ENCODE results near the gene KANK4. TPM values are rescaled to one million over a fixed set of nuclear protein-coding genes. Genes with fewer than 3 reads are reported as not detected.

Gene KANK4
- polyA plus RNA-seq, 1 experiment: not detected

- H3K9me3 ChIP-seq (ENCODE audit: control insufficient read depth, insufficient read depth, low read length): peaks cover 8% of the 10 kb centered on the region
- H3K27me3 ChIP-seq (ENCODE audit: control insufficient read depth, insufficient read depth, low read length): no peaks in the 10 kb centered on the region
- no peak for TF ChIP-seq CTCF (IDR thresholded peaks at IDR 0.05; ENCODE audit: low read depth, low read length)
- no peak overlapping the region for H3K27ac ChIP-seq (ENCODE audit: low read depth, low read length)
- no peak for DNase-seq (ENCODE audit: low read depth, low spot score)
- POLR2A ChIA-PET: no interaction called here
- CTCF ChIA-PET: no interaction called here
- no peak overlapping the region for H3K4me3 ChIP-seq (ENCODE audit: low read depth, low read length)
These were observed 108.3 kb downstream of the KANK4 start for GRCh38 chr1:62210960-62211359.

DNA sequence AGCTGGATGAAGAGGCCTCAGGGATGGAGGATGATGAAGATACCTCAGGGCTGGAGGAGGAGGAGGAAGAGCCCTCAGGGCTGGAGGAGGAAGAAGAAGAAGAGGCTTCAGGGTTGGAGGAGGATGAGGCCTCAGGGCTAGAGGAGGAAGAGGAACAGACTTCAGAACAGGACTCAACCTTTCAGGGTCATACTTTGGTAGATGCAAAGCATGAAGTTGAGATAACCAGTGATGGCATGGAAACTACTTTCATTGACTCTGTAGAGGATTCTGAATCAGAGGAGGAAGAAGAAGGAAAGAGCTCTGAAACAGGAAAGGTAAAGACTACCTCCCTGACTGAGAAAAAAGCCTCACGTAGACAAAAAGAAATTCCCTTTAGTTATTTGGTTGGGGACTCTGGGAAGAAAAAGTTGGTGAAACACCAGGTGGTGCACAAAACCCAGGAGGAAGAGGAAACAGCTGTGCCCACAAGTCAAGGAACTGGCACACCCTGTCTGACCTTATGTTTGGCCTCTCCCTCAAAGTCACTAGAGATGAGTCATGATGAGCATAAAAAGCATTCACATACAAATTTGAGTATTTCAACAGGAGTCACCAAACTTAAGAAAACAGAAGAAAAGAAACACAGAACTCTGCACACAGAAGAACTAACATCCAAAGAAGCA is 109.2 kb downstream of the KANK4 start:
- H3K27ac ChIP-seq (ENCODE audit: low read depth, low read length): no peak overlapping the region
- ChIA-PET POLR2A (no interaction called here), CTCF (no interaction called here)
- peaks cover 6% of the 10 kb centered on the region for H3K9me3 ChIP-seq (ENCODE audit: control insufficient read depth, insufficient read depth, low read length)
- TF ChIP-seq CTCF (IDR thresholded peaks at IDR 0.05; ENCODE audit: low read depth, low read length): no peak
- H3K4me3 ChIP-seq (ENCODE audit: low read depth, low read length): no peak overlapping the region
- no peak for DNase-seq (ENCODE audit: low read depth, low spot score)
- no peaks in the 10 kb centered on the region for H3K27me3 ChIP-seq (ENCODE audit: control insufficient read depth, insufficient read depth, low read length)

DNA sequence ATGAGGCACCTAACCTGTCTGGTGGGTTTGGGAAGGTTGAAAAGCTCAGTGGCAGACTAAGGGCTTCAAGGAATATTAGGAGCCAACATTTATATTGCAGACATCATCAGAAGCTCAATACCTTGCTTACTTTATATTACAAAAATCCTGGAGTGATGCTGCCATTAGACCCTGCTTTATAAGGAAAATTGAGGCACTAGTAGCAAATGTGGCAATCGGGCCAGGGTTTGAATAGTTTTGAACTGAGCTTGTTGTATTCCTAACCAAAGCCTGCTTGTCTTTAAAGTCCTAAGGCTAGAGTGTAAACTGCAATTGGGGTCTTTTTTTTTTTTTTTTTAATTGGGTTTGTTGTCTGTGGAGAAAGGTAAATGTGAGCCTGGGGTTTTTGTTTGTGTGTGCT is 110.3 kb downstream of the KANK4 start:
- Histone ChIP-seq H3K27ac (ENCODE audit: low read depth, low read length) (no peak overlapping the region), H3K9me3 (ENCODE audit: control insufficient read depth, insufficient read depth, low read length) (no peaks in the 10 kb centered on the region; the same call in none of the 2 replicates), H3K4me3 (ENCODE audit: low read depth, low read length) (no peak overlapping the region), H3K27me3 (ENCODE audit: control insufficient read depth, insufficient read depth, low read length) (no peaks in the 10 kb centered on the region)
- no peak for DNase-seq (ENCODE audit: low read depth, low spot score)
- POLR2A ChIA-PET: no interaction called here
- no peak for TF ChIP-seq CTCF (IDR thresholded peaks at IDR 0.05; ENCODE audit: low read depth, low read length)
- CTCF ChIA-PET: interaction anchor here (1.6 kb wide), 1 partner anchor 33 kb away, joined by 6 read pairs; no protein-coding TSS in a partner anchor

GRCh38 chr1:62208087-62208486 is 111.1 kb downstream of the KANK4 start:
- no peak for TF ChIP-seq CTCF (IDR thresholded peaks at IDR 0.05; ENCODE audit: low read depth, low read length)
- POLR2A ChIA-PET: no interaction called here
- Histone ChIP-seq H3K27me3 (ENCODE audit: control insufficient read depth, insufficient read depth, low read length) (no peaks in the 10 kb centered on the region), H3K4me3 (ENCODE audit: low read depth, low read length) (no peak overlapping the region), H3K27ac (ENCODE audit: low read depth, low read length) (no peak overlapping the region), H3K9me3 (ENCODE audit: control insufficient read depth, insufficient read depth, low read length) (no peaks in the 10 kb centered on the region; the same call in none of the 2 replicates)
- no peak for DNase-seq (ENCODE audit: low read depth, low spot score)
- CTCF ChIA-PET: interaction anchor here (1.6 kb wide), 1 partner anchor 32 kb away, joined by 6 read pairs; no protein-coding TSS in a partner anchor

GRCh38 chr1:62207187-62207586 is 112.0 kb downstream of the KANK4 start:
- POLR2A ChIA-PET: no interaction called here
- DNase-seq (ENCODE audit: low read depth, low spot score): no peak

More at GRCh38 chr1:62207187-62207586, 112.0 kb downstream of the KANK4 start:
- TF ChIP-seq CTCF (IDR thresholded peaks at IDR 0.05; ENCODE audit: low read depth, low read length): no peak
- CTCF ChIA-PET: interaction anchor here (1.2 kb wide), 1 partner anchor 63 kb away, joined by 3 read pairs; no protein-coding TSS in a partner anchor
- no peaks in the 10 kb centered on the region; the same call in none of the 2 replicates for H3K9me3 ChIP-seq (ENCODE audit: control insufficient read depth, insufficient read depth, low read length)
- no peak overlapping the region for H3K27ac ChIP-seq (ENCODE audit: low read depth, low read length)
- H3K27me3 ChIP-seq (ENCODE audit: control insufficient read depth, insufficient read depth, low read length): no peaks in the 10 kb centered on the region
- H3K4me3 ChIP-seq (ENCODE audit: low read depth, low read length): no peak overlapping the region
